HCT116 (cell line): ENCODE measurements around the gene KIAA0930.

Experiments used
- CEBPB ChIP-seq: IDR thresholded peaks from 2 replicates; pipeline ENCODE4 v1.6.1; 2012; ENCODE audit warnings: low read depth
- CTCF ChIP-seq, 3 experiments: fragments of 200-600 bp in 1 of 3; sonication (generic) in 1 of 3; IDR thresholded peaks in 2 of 3; conservative IDR thresholded peaks in 1 of 3; 2 replicates each; pipeline ENCODE4 v1.5.1; 2012 to 2017; ENCODE audit warnings: low read depth in 2 of 3, low read length in 2 of 3, antibody characterized with exemption in 1 of 3, borderline replicate concordance in 1 of 3, control low read depth in 1 of 3, mild to moderate bottlenecking in 1 of 3, mixed read lengths in 1 of 3, mixed run types in 1 of 3, moderate library complexity in 1 of 3; ENCODE audit not compliant: insufficient read depth in 1 of 3
- POLR2A ChIP-seq: IDR thresholded peaks from 2 replicates; pipeline ENCODE4 v1.7.0; 2011; ENCODE audit warnings: borderline replicate concordance; ENCODE audit not compliant: insufficient read depth, insufficient read length; ENCODE audit errors: extremely low read depth
- POLR2AphosphoS5 ChIP-seq: IDR thresholded peaks from 2 replicates; pipeline ENCODE4 v1.6.1; 2011; ENCODE audit warnings: mild to moderate bottlenecking, low read depth, low read length, moderate library complexity
- SIN3A ChIP-seq: IDR thresholded peaks from 2 replicates; pipeline ENCODE4 v1.6.1; 2012; ENCODE audit warnings: low read depth
- SP1 ChIP-seq: IDR thresholded peaks from 2 replicates; pipeline ENCODE4 v1.6.1; 2012; ENCODE audit warnings: low read depth
- TCF7L2 ChIP-seq: IDR thresholded peaks from 2 replicates; pipeline ENCODE4 v1.7.0; 2011; ENCODE audit warnings: borderline replicate concordance, inconsistent platforms; ENCODE audit not compliant: insufficient read depth, insufficient read length; ENCODE audit errors: extremely low read depth
- YY1 ChIP-seq: IDR thresholded peaks from 2 replicates; pipeline ENCODE4 v1.6.1; 2011; ENCODE audit warnings: low read length, low read depth, moderate library complexity, mild to moderate bottlenecking; ENCODE audit not compliant: insufficient replicate concordance; ENCODE audit errors: extremely low read depth
- TF ChIP-seq, protein P1 (sequence below): IDR thresholded peaks from 2 replicates; pipeline ENCODE4 v1.6.1; 2012; ENCODE audit warnings: low read depth
- TF ChIP-seq, protein P2 (sequence below): IDR thresholded peaks from 2 replicates; pipeline ENCODE4 v1.6.1; 2012

DNA sequence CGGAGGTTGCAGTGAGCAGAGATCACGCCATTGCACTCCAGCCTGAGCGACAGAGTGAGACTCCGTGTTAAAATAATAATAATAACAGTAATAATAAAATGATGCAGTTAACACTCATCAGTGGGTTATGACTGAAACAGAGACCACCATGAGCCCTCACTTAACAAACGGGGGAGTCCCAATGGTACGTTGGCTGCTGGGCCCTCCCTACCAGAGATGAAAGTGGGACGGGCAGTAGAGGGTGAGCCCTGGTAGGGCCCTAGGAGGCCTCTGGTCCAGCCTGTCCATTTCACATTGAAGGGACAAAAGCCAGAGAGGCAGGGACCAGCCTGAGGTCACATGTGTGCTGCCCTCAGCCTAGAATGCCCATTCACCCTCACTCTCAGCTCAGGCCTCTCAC, 13.7 kb upstream of the KIAA0930 start:
- TF ChIP-seq SP1 (no peak), CTCF (IDR thresholded peaks at IDR 0.05 in 2 of 3, conservative IDR thresholded peaks at IDR 0.05 in 1 of 3; ENCODE audit: borderline replicate concordance in 1 of 3, insufficient read depth in 1 of 3, low read depth in 2 of 3, low read length in 2 of 3) (no peak), SIN3A (no peak), POLR2A (no peak), TCF7L2 (no peak), CEBPB (no peak), YY1 (no peak), POLR2AphosphoS5 (no peak)
- TF ChIP-seq, protein P1, sequence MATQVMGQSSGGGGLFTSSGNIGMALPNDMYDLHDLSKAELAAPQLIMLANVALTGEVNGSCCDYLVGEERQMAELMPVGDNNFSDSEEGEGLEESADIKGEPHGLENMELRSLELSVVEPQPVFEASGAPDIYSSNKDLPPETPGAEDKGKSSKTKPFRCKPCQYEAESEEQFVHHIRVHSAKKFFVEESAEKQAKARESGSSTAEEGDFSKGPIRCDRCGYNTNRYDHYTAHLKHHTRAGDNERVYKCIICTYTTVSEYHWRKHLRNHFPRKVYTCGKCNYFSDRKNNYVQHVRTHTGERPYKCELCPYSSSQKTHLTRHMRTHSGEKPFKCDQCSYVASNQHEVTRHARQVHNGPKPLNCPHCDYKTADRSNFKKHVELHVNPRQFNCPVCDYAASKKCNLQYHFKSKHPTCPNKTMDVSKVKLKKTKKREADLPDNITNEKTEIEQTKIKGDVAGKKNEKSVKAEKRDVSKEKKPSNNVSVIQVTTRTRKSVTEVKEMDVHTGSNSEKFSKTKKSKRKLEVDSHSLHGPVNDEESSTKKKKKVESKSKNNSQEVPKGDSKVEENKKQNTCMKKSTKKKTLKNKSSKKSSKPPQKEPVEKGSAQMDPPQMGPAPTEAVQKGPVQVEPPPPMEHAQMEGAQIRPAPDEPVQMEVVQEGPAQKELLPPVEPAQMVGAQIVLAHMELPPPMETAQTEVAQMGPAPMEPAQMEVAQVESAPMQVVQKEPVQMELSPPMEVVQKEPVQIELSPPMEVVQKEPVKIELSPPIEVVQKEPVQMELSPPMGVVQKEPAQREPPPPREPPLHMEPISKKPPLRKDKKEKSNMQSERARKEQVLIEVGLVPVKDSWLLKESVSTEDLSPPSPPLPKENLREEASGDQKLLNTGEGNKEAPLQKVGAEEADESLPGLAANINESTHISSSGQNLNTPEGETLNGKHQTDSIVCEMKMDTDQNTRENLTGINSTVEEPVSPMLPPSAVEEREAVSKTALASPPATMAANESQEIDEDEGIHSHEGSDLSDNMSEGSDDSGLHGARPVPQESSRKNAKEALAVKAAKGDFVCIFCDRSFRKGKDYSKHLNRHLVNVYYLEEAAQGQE, result no peak
- TF ChIP-seq, protein P2, sequence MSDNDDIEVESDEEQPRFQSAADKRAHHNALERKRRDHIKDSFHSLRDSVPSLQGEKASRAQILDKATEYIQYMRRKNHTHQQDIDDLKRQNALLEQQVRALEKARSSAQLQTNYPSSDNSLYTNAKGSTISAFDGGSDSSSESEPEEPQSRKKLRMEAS, result no peak
